Spleen (tissue), 7 donors: Measurements from ENCODE around the gene WDR48.
A peak's percentile ranks its signal among the peaks of the same experiment; 100 is the strongest.

ENCODE experiments used
- POLR2A ChIP-seq, 3 donors: fragments of 450-650 bp; IDR thresholded peaks; one replicate each; pipeline ENCODE4 v1.5.1; 2017; ENCODE audit warnings: antibody characterized with exemption in 3 of 3, mild to moderate bottlenecking in 1 of 3
- POLR2AphosphoS5 ChIP-seq, 3 donors: sonication (generic); formaldehyde crosslinking; IDR thresholded peaks; one replicate each; pipeline ENCODE4 v1.5.1; 2017; ENCODE audit warnings: antibody characterized with exemption in 3 of 3
- TF ChIP-seq, protein P1 (sequence below), 11 experiments: fragments of 200-600 bp in 7 of 11; fragments of 450-650 bp in 4 of 11; sonication (generic) in 4 of 11; IDR thresholded peaks in 8 of 11; conservative IDR thresholded peaks in 3 of 11; 1 replicate in 7 of 11; 2 replicates in 4 of 11; pipeline versions ENCODE4 v1.4.0 to v1.8.0; 2016 to 2021; ENCODE audit warnings: antibody characterized with exemption in 11 of 11, inconsistent platforms in 4 of 11, mild to moderate bottlenecking in 1 of 11
- donor health status: DM: no; HTN: no; CAD: no; lungs with moderate emphysema.
- donor health status: DM: no; HTN: no; CAD: no.
- donor health status: DM: no; HTN: no; CAD: no.

DNA sequence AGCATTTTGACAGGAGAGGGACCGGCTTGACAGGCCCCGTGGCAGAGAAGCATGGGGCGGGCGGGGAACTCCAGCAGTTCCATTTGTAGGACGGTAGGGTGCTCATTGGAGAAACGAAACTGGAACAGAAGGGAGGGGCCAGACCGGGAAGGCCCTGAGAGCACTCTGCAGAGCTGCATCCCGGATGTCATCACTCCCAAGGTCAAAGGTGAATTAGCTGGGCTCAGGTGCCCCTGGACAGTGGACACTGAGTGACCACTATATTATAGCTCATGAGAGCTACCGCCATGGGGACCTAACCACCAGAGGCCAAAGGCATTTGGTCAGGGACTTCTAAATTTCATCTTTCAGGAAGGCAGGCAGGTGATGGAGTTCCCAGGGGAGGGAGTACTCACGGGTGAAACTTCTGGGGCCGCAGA lies 94.3 kb downstream of the WDR48 start:
- no peak for TF ChIP-seq POLR2A (IDR thresholded peaks at IDR 0.05)
- TF ChIP-seq POLR2AphosphoS5 (IDR thresholded peaks at IDR 0.05) = peak in 2 of 3 donors; percentile 41 to 46
- TF ChIP-seq, protein P1, sequence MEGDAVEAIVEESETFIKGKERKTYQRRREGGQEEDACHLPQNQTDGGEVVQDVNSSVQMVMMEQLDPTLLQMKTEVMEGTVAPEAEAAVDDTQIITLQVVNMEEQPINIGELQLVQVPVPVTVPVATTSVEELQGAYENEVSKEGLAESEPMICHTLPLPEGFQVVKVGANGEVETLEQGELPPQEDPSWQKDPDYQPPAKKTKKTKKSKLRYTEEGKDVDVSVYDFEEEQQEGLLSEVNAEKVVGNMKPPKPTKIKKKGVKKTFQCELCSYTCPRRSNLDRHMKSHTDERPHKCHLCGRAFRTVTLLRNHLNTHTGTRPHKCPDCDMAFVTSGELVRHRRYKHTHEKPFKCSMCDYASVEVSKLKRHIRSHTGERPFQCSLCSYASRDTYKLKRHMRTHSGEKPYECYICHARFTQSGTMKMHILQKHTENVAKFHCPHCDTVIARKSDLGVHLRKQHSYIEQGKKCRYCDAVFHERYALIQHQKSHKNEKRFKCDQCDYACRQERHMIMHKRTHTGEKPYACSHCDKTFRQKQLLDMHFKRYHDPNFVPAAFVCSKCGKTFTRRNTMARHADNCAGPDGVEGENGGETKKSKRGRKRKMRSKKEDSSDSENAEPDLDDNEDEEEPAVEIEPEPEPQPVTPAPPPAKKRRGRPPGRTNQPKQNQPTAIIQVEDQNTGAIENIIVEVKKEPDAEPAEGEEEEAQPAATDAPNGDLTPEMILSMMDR (IDR thresholded peaks at IDR 0.05 in 8 of 11, conservative IDR thresholded peaks at IDR 0.05 in 3 of 11) = peak in 8 of 11 experiments; percentile 3 to 64 (median 41)
